Renal cortex interstitium (tissue), 11 donors: Measurements from ENCODE around the gene IL16. TPM values are rescaled to one million over a fixed set of nuclear protein-coding genes. Genes with fewer than 3 reads are reported as not detected.

Source experiments
- DNase-seq, 11 donors: peaks; one replicate each; pipeline ENCODE4 v3.0.0-alpha.2; 2013; ENCODE audit warnings: low read depth in 9 of 11, low spot score in 4 of 11; ENCODE audit errors: extremely low read depth in 1 of 11
- polyA plus RNA-seq, 3 donors: library from polyadenylated mRNA; unstranded; fragments of 120-200 nt; gene quantifications; one replicate each; pipeline ENCODE4 v1.2.1, GENCODE V29; 2013; ENCODE audit not compliant: insufficient read length in 3 of 3

The IL16 gene
- polyA plus RNA-seq, 3 donors = 5.2 to 5.5 (median 5.4) TPM

GRCh38 chr15:81281456-81281735 is 84.7 kb downstream of the IL16 start:
- no peak for DNase-seq

DNA sequence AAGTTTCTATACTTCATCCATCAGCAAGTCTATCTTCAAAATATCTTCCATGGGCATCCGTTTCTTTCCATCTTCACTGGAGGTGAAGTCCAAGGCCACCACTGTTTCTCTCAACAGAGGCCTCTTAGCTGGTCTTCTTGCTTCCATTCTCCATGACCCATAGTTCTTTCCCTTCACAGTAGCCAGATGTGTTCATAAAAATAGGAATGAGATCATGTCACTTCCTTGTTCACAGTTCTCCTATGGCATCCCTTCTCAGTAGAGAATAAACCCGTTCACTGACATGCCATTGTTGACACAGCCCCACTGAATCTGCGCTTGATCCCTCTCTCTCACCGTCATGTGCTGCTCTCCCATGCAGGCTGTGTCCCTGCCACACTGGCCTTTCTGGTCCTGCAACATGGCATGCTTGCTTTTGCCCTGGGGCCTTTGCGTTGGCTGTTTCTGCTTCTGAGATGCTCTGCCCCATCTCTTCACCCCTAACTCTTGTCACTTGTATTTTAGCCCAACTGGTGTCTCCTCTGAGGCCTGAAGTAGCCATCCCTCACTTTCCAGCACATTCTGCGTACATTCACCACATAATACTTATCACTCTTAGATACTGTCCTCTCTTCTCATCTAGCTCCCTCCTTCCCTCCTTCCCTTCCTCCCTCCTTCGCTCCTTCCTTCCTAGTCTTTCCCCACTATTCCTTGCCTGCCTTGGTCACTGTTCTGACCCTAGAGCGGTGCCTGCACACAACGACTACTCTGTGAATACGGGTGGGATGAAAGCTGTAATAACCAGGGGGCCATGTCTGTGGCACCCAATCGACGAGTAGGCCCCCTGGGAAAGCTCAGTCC is 85.3 kb downstream of the IL16 start:
- DNase-seq = no peak

DNA sequence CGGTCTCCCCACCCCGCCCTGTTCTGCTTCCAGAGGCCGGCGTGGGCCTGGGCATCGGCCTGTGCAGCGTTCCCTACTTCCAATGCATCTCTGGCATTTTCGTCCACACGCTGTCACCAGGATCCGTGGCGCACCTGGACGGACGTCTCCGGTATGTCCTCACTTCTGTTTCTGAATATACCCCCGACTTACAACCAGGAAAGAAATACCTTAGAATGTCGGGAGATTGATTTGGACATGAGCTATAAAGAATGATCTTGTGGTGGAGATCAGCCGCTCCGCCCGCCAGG is 85.9 kb downstream of the IL16 start:
- DNase-seq = no peak

GRCh38 chr15:81282911-81283310 is 86.2 kb downstream of the IL16 start:
- DNase-seq = no peak

DNA sequence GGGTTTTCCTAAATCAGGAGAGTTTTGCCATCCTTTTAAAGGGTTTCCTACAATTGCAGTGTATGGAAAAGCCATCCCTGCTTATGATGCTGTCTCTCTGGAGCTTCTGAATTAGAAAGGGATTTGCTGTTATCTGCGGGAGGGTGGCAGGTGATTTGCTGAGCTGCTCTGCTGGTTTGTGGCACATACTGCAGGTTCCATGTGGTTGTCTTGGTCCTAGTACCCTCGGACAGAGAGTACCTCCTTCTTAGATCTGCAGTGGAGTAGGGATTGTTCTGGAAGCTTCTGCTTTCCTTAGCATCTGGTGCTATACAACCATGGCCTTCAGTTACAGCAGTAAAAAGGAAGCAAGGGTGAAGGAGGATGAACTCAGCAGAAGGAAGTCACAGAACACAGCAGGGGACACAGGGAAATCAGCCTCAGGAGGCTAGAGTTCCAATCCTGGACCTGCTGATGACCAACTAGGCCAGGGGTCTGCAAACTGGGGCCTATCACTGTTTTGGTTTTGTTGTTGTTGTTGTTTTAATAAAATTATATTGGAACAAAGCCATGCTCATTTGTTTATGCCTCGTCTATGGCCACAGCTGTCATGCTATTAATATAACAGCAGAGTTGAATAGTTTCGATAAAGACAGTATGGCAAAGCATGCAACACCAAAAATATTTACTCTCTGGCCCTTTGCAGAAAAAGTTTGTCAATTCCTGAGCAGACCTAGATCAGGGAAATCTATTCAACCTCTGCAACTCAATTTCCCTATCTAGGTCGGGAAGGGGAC is 87.8 kb downstream of the IL16 start:
- DNase-seq = no peak

DNA sequence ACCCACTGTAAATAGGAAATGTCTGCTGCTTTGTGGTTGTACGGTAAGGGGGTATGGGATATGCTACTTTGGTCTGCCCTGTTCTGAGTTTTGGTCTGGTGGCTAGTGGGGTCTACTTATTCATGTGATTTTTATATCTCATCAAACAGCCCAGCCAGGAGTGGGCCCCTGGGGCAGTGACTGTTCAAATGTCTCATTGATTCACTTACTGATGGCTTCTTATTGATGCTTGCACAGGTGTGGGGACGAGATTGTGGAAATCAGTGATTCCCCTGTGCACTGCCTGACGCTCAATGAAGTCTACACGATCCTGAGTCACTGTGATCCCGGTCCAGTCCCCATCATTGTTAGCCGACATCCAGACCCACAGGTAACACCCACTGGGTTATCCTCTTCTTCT is 88.8 kb downstream of the IL16 start:
- no peak for DNase-seq

GRCh38 chr15:81286621-81287121 is 90.0 kb downstream of the IL16 start:
- no peak for DNase-seq

- DNase-seq = no peak
Measured at GRCh38 chr15:81288040-81288439, 91.4 kb downstream of the IL16 start.

DNA sequence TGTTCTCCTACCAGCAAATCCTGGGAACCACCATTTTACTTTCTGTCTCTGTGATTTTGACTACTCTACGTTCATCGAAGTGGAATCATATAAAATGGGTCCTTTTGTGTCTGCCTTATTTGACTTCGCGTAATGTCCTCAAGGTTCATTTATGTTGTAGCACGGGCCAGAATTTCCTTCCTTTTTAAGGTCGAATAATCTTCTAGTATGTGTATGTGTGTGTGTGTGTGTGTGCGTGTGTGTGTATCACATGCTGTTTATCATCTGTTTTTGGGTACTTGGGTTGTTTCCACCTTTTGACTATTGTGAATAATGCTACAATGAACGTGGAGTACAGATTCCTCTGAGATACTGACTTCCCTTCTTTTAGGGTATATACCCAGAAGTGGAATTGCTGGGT is 91.9 kb downstream of the IL16 start:
- no peak for DNase-seq

GRCh38 chr15:81289910-81290309 is 93.2 kb downstream of the IL16 start:
- no peak for DNase-seq

- DNase-seq = no peak
Measured at GRCh38 chr15:81291916-81292522, 95.3 kb downstream of the IL16 start.

- no peak for DNase-seq
Measured at GRCh38 chr15:81292523-81293001, 95.9 kb downstream of the IL16 start.

DNA sequence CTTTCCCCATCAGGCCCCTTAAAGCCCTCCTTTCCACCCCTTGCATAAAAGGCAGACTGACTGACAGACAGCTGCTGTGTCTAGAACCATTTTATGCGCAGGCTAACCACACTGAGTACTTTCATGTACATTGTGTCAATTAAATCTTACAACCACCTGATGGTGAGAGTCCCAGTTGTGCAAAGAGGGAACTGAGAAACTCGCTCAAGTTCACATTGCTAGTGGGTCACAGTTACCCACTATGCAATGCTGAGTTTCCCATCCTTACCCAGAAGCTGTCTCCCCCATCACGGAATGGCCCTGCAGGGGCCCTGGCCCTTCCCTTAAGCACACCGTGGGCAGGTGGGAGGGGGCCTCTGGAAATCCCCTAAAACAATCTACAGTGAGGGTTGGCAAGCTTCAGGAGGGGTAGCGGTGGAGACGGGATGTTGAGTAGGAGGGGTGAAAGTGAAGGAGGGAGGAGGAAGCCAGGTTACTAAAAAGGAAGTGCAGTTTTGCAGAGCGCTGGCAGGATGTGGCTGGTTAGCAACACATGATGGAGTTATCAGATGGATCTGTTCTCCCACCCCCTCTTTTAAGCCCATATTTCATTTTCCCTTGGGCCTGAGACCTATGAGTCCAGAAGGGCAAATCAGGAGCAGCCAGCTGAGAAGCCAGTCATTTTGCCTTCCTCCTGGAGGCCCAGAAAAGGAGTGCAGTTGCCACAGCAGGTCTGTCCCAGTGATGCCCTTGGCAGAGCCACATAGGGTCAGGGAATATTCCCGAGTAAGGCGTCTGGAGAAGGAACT is 97.2 kb downstream of the IL16 start:
- no peak for DNase-seq

DNA sequence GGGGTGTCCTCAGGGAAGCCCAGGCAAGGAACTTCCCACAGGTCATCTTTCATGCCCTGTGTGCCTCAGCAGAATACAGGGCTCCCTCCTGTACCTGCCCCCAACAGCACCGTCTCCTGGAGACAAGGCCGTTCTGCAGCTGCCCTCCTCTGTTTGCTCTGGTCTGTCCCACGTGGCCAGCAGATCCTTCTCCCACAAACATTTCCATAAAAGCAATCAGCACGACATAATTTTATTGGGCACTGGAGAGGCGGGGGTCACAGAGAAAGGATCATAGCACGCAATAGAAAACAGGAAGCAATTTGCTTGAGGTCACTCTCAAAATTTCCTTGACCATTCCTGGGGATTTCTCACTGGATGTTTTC is 97.8 kb downstream of the IL16 start:
- DNase-seq = no peak

DNA sequence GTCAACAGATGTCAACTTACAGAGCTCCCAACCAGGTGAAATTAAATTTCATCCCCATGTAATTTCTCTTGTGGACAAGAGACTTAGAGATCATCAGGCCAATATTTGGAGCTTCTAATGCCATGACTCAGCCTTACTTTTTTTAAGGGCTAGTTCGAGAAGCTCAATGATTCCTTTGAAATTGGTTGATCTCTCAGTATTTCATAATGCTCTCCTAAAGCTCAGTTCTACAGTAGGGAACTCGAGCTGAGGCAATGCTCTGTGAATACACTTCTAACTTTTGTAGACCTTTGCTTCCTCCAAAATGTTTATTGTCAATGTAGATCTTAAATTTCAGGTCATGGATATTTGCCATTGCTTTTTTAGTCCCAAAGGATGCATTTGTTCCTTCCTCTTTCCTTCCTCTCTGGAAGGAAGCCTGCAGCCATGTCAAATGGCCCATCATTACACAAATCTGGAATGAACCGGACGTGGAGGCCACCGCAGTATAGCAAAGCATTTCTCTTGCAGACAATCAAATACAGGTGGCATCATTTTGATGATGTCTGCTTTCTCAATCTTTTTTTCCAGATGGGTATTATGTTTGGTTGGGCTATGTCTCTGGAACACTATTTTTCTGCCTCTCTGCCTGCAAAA is 98.9 kb downstream of the IL16 start:
- no peak for DNase-seq

DNA sequence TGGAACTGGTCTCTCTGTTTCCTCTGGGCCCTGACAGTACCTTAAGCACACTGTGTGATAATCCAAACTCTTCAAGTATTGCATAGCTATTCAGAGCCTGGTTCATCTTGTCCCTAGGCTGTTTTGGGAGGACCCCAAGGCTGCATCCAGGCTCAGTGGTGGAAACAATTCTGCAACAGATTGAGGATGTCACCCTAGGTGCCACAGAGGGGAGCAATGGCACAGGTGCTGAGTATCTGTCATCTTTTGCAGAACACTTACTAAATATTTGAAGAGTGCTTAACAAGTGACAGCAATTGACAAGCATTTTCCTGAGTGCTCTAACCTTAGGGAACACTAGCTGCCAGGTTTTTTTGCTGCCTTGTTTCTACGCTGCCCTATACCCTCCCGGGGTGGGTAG is 99.5 kb downstream of the IL16 start:
- DNase-seq = no peak

DNA sequence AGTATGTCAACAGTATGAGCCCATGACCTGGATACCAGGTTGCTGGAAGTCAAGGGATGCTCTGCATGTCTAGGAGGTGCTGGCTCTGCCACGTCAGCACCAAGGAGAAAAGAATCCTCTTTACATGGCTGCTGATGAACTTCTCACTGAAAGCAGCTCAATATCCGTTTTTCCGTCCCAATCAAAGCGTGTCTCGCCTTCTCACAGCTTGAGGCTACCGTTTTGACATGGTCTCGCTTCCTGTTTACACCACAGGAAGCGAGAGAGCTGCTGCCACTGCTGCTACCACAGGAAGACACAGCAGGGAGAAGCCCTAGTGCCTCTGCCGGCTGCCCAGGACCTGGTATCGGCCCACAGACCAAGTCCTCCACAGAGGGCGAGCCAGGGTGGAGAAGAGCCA is 100.0 kb downstream of the IL16 start:
- DNase-seq = no peak

GRCh38 chr15:81297147-81297572 is 100.5 kb downstream of the IL16 start:
- DNase-seq = no peak
